ENCODE data around the gene SYPL1. TPM values are rescaled to one million over a fixed set of nuclear protein-coding genes. Genes with fewer than 3 reads are reported as not detected.

The SYPL1 gene
- total RNA-seq, 3 donors from 2014 or later = 96.2 to 116 (median 98.3) TPM

- no peak for DNase-seq (ENCODE audit: low spot score in 2 of 2)
- Histone ChIP-seq H3K27me3 (no peaks in the 10 kb centered on the region), H3K27ac (no peak overlapping the region), H3K4me3 (no peak overlapping the region), H3K9me3 (no peaks in the 10 kb centered on the region), H3K36me3 (no peaks in the 10 kb centered on the region), H3K4me1 (peaks cover 0 to 8% of the 10 kb centered on the region in 2 donors)
- no peak for TF ChIP-seq CTCF (IDR thresholded peaks at IDR 0.05)
- no peak for TF ChIP-seq POLR2AphosphoS5 (IDR thresholded peaks at IDR 0.05)
- TF ChIP-seq POLR2A (IDR thresholded peaks at IDR 0.05) = no peak
- intact Hi-C loops (cut with DNase I; ENCODE audit: low total_unique reads) = no loop called here
Measured at GRCh38 chr7:106047818-106048705, 64.0 kb downstream of the SYPL1 start.

GRCh38 chr7:106047184-106047583 is 64.9 kb downstream of the SYPL1 start:
- Histone ChIP-seq H3K27me3 (no peaks in the 10 kb centered on the region), H3K27ac (no peak overlapping the region), H3K4me3 (no peak overlapping the region), H3K4me1 (peaks cover 0 to 8% of the 10 kb centered on the region in 2 donors), H3K36me3 (no peaks in the 10 kb centered on the region), H3K9me3 (no peaks in the 10 kb centered on the region)
- intact Hi-C loops (cut with DNase I; ENCODE audit: low total_unique reads) = no loop called here
- no peak for DNase-seq (ENCODE audit: low spot score in 2 of 2)
- no peak for TF ChIP-seq CTCF (IDR thresholded peaks at IDR 0.05)
- no peak for TF ChIP-seq POLR2A (IDR thresholded peaks at IDR 0.05)
- no peak for TF ChIP-seq POLR2AphosphoS5 (IDR thresholded peaks at IDR 0.05)

- Histone ChIP-seq H3K4me3 (no peak overlapping the region), H3K36me3 (no peaks in the 10 kb centered on the region), H3K4me1 (peaks cover 0 to under 1% of the 10 kb centered on the region in 2 donors), H3K27me3 (no peaks in the 10 kb centered on the region), H3K9me3 (no peaks in the 10 kb centered on the region), H3K27ac (no peak overlapping the region)
- TF ChIP-seq POLR2A (IDR thresholded peaks at IDR 0.05) (no peak), CTCF (IDR thresholded peaks at IDR 0.05) (no peak), POLR2AphosphoS5 (IDR thresholded peaks at IDR 0.05) (no peak)
- intact Hi-C loops (cut with DNase I; ENCODE audit: low total_unique reads) = no loop called here
- DNase-seq (ENCODE audit: low spot score in 2 of 2) = no peak
Measured at GRCh38 chr7:106045586-106045985, 66.5 kb downstream of the SYPL1 start.

- intact Hi-C loops (cut with DNase I; ENCODE audit: low total_unique reads) = no loop called here
- no peaks in the 10 kb centered on the region for H3K27me3 ChIP-seq
- no peaks in the 10 kb centered on the region for H3K36me3 ChIP-seq
- H3K9me3 ChIP-seq = no peaks in the 10 kb centered on the region
- DNase-seq (ENCODE audit: low spot score in 2 of 2) = no peak
- TF ChIP-seq POLR2A (IDR thresholded peaks at IDR 0.05) = no peak
- no peak for TF ChIP-seq CTCF (IDR thresholded peaks at IDR 0.05)
- no peak for TF ChIP-seq POLR2AphosphoS5 (IDR thresholded peaks at IDR 0.05)
- no peaks in the 10 kb centered on the region for H3K4me1 ChIP-seq
- no peak overlapping the region for H3K4me3 ChIP-seq
- no peak overlapping the region for H3K27ac ChIP-seq
Measured at GRCh38 chr7:106045139-106045538, 67.0 kb downstream of the SYPL1 start.

- Histone ChIP-seq H3K27me3 (no peaks in the 10 kb centered on the region), H3K9me3 (no peaks in the 10 kb centered on the region), H3K27ac (no peak overlapping the region), H3K4me1 (no peaks in the 10 kb centered on the region), H3K4me3 (no peak overlapping the region), H3K36me3 (no peaks in the 10 kb centered on the region)
- intact Hi-C loops (cut with DNase I; ENCODE audit: low total_unique reads) = no loop called here
- no peak for DNase-seq (ENCODE audit: low spot score in 2 of 2)
- no peak for TF ChIP-seq CTCF (IDR thresholded peaks at IDR 0.05)
- no peak for TF ChIP-seq POLR2AphosphoS5 (IDR thresholded peaks at IDR 0.05)
- no peak for TF ChIP-seq POLR2A (IDR thresholded peaks at IDR 0.05)
Measured at GRCh38 chr7:106042196-106042611, 69.9 kb downstream of the SYPL1 start.
